Activated CD4-positive, alpha-beta memory T cell treated with anti-CD3 and anti-CD28 coated beads, Interleukin-2, amount 10 ng/mL, durations not matched to agents 7 days and 5 days (primary cell): Measurements from ENCODE around the gene TTLL5. TPM values are rescaled to one million over a fixed set of nuclear protein-coding genes. Genes with fewer than 3 reads are reported as not detected.

Source experiments
- CTCF ChIA-PET: fragments of 350-600 bp; sonication (Branson Sonifier 250); formaldehyde crosslinking; loops from one replicate; lab custom pipeline; 2021; ENCODE audit warnings: antibody characterized with exemption, inconsistent platforms; lab: Charles Lee
- POLR2A ChIA-PET: fragments of 350-600 bp; sonication (Branson Sonifier 250); formaldehyde crosslinking; loops from one replicate; lab custom pipeline; 2021; ENCODE audit warnings: antibody characterized with exemption; lab: Charles Lee
- DNase-seq: peaks from one replicate; pipeline ENCODE4 v3.0.0-alpha.2; 2020
- H3K27ac Mint-ChIP-seq: one replicate; pipeline ENCODE4 v1.8.0; 2021; ENCODE audit warnings: mild to moderate bottlenecking, mixed read lengths
- H3K27me3 Mint-ChIP-seq: one replicate; pipeline ENCODE4 v1.8.0; 2021; ENCODE audit warnings: mixed read lengths
- H3K36me3 Mint-ChIP-seq: one replicate; pipeline ENCODE4 v1.8.0; 2021; ENCODE audit warnings: low read depth, mixed read lengths
- H3K4me1 Mint-ChIP-seq: one replicate; pipeline ENCODE4 v1.8.0; 2021; ENCODE audit warnings: mixed read lengths
- H3K4me3 Mint-ChIP-seq: one replicate; pipeline ENCODE4 v1.8.0; 2021; ENCODE audit warnings: mild to moderate bottlenecking, mixed read lengths
- H3K9me3 Mint-ChIP-seq: one replicate; pipeline ENCODE4 v1.8.0; 2021; ENCODE audit warnings: mixed read lengths
- total RNA-seq, 2 experiments: library from RNA; stranded (reverse); gene quantifications; one replicate each; pipeline ENCODE4 v1.2.3, GENCODE V29; 2021

Gene TTLL5
- total RNA-seq, 2 experiments from 2014 or later, result 30.6 to 33.1 TPM

DNA sequence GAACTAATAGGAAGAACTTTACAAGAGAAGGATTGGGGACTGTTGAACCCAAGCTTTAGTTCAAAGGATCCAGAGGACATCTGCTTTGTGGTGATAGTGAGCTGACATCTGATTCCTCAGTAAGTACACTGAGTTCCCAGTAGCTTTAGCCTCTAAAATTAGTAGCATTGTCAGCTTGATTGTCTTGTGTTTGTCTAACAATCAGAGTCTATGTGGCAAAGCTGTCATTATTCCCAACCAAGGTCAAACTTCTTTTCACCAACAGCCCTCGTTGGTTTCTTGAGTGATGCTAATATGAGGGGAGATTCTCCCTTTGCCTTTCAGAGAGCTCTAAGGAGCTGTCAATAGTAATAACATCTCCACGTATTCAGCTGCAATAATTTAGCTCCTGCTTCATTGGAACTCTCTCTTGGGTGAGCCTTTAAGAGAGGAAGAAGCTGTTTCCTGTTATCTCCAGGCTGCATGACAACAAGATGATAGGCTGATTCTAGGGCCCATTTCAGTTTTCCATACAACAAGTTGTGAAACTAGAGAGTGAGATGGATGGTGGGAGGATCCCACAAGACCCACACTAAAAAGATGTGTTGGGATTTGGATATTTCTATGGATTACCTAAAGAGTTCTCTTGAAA lies 274.1 kb downstream of the TTLL5 start:
- no peak for DNase-seq
- Mint-ChIP-seq H3K27ac (no peak overlapping the region), H3K4me1 (no peaks in the 10 kb centered on the region), H3K9me3 (no peaks in the 10 kb centered on the region), H3K27me3 (no peaks in the 10 kb centered on the region), H3K36me3 (no peaks in the 10 kb centered on the region), H3K4me3 (no peak overlapping the region)
- ChIA-PET CTCF (interaction anchor here (0.9 to 1.2 kb wide), 3 partner anchors 13 to 226 kb away, joined by 4 read pairs; no protein-coding TSS in a partner anchor), POLR2A (no interaction called here)

DNA sequence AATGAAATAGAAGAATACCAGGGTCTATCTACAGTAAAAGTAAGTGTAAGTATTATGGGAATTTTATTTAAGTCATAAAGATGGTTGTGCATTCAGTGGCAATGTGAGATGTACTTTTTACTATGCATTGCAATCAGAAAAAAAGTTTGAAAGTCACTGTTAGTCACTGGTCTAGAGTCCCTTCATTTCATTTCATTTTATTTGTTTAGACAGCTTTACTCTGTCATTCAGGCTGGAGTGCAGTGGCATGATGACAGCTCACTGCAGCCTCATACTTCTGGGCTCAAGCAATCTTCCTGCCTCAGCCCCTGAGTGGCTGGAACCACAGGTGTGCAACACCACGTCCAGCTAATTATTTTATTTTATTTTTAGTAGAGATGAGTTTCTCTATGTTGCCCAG lies 278.2 kb downstream of the TTLL5 start:
- CTCF ChIA-PET, result interaction anchor here (0.7 to 1.7 kb wide), 2 partner anchors 26 to 33 kb away, joined by 4 to 6 read pairs; no protein-coding TSS in a partner anchor
- no peak for DNase-seq
- Mint-ChIP-seq H3K27me3 (no peaks in the 10 kb centered on the region), H3K9me3 (no peaks in the 10 kb centered on the region), H3K27ac (no peak overlapping the region), H3K4me1 (no peaks in the 10 kb centered on the region), H3K4me3 (no peak overlapping the region), H3K36me3 (no peaks in the 10 kb centered on the region)
- POLR2A ChIA-PET, result no interaction called here

- POLR2A ChIA-PET, result no interaction called here
- CTCF ChIA-PET, result interaction anchor here (1.0 to 1.4 kb wide), 2 partner anchors 16 to 41 kb away, joined by 3 read pairs; partner anchors contain the start of gene TGFB3
These were observed 280.0 kb downstream of the TTLL5 start for GRCh38 chr14:75941030-75941429.

GRCh38 chr14:75944607-75945241 lies 283.7 kb downstream of the TTLL5 start:
- Mint-ChIP-seq H3K27ac (no peak overlapping the region), H3K4me1 (no peaks in the 10 kb centered on the region), H3K4me3 (no peak overlapping the region), H3K27me3 (no peaks in the 10 kb centered on the region), H3K36me3 (no peaks in the 10 kb centered on the region), H3K9me3 (no peaks in the 10 kb centered on the region)
- POLR2A ChIA-PET, result no interaction called here
- DNase-seq, result no peak
- CTCF ChIA-PET, result no interaction called here

More at GRCh38 chr14:75941030-75941429, 280.0 kb downstream of the TTLL5 start:
- no peaks in the 10 kb centered on the region for H3K9me3 Mint-ChIP-seq
- H3K27me3 Mint-ChIP-seq, result no peaks in the 10 kb centered on the region
- H3K27ac Mint-ChIP-seq, result no peak overlapping the region
- H3K4me1 Mint-ChIP-seq, result no peaks in the 10 kb centered on the region
- no peaks in the 10 kb centered on the region for H3K36me3 Mint-ChIP-seq
- no peak overlapping the region for H3K4me3 Mint-ChIP-seq
- DNase-seq, result no peak

- H3K4me3 Mint-ChIP-seq, result no peak overlapping the region
- H3K36me3 Mint-ChIP-seq, result no peaks in the 10 kb centered on the region
- CTCF ChIA-PET, result interaction anchor here (0.8 kb wide), 1 partner anchor 177 kb away, joined by 3 read pairs; no protein-coding TSS in a partner anchor
- POLR2A ChIA-PET, result no interaction called here
- no peaks in the 10 kb centered on the region for H3K27me3 Mint-ChIP-seq
- no peak for DNase-seq
- H3K27ac Mint-ChIP-seq, result no peak overlapping the region
- no peaks in the 10 kb centered on the region for H3K9me3 Mint-ChIP-seq
- no peaks in the 10 kb centered on the region for H3K4me1 Mint-ChIP-seq
These were observed 285.7 kb downstream of the TTLL5 start for GRCh38 chr14:75946785-75947184.

DNA sequence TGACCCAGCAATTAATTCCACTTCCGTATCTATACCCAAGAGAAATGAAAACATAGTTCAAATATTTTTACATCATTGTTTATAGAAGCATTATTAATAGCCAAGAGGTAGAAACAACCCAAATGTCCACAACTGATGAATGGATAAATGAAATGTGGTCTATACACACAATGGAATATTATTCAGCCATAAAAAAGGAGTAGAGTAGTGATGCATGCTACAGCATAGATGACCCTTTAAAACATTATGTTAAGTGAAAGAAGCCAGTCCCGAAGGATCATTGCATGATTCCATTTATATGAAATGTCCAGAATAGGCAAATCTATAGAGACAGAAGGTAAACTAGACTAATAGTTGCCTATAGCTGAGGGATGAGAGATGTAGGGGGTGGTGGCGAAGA lies 291.4 kb downstream of the TTLL5 start:
- H3K9me3 Mint-ChIP-seq, result no peaks in the 10 kb centered on the region
- POLR2A ChIA-PET, result no interaction called here
- no peaks in the 10 kb centered on the region for H3K4me1 Mint-ChIP-seq
- no peak for DNase-seq
- no peak overlapping the region for H3K27ac Mint-ChIP-seq
- no peaks in the 10 kb centered on the region for H3K36me3 Mint-ChIP-seq
- CTCF ChIA-PET, result no interaction called here
- H3K27me3 Mint-ChIP-seq, result no peaks in the 10 kb centered on the region
- no peak overlapping the region for H3K4me3 Mint-ChIP-seq

DNA sequence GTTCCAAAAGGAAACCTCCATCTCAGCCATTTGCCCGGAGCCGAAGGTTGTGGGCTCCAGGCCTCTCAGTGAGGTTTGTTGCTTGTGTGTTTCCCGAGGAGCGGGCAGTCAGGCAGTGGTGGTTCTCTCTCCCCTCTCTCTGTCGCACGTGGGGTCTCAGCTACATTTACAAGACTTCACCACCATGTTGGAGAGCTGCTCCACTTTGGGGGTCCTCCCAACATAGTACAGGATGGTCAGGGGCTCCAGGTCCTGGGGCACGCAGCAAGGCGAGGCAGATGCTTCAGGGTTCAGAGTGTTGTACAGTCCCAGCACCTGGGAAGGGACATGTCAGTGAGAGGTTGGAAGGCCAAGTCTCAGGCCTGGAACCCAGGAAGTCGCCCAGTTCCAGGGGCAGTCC lies 298.0 kb downstream of the TTLL5 start:
- POLR2A ChIA-PET, result no interaction called here
- no peaks in the 10 kb centered on the region for H3K4me1 Mint-ChIP-seq
- H3K4me3 Mint-ChIP-seq, result no peak overlapping the region
- no peaks in the 10 kb centered on the region for H3K27me3 Mint-ChIP-seq
- no peak overlapping the region for H3K27ac Mint-ChIP-seq
- H3K9me3 Mint-ChIP-seq, result no peaks in the 10 kb centered on the region
- CTCF ChIA-PET, result interaction anchor here (1.1 kb wide), 1 partner anchor 52 kb away, joined by 3 read pairs; no protein-coding TSS in a partner anchor
- H3K36me3 Mint-ChIP-seq, result no peaks in the 10 kb centered on the region
- no peak for DNase-seq

GRCh38 chr14:75960231-75960630 lies 299.2 kb downstream of the TTLL5 start:
- H3K4me3 Mint-ChIP-seq, result no peak overlapping the region
- ChIA-PET POLR2A (no interaction called here), CTCF (no interaction called here)
- no peak overlapping the region for H3K27ac Mint-ChIP-seq
- no peaks in the 10 kb centered on the region for H3K27me3 Mint-ChIP-seq
- H3K36me3 Mint-ChIP-seq, result no peaks in the 10 kb centered on the region
- DNase-seq, result no peak
- H3K4me1 Mint-ChIP-seq, result no peaks in the 10 kb centered on the region
- H3K9me3 Mint-ChIP-seq, result no peaks in the 10 kb centered on the region

- ChIA-PET CTCF (no interaction called here), POLR2A (no interaction called here)
- no peaks in the 10 kb centered on the region for H3K9me3 Mint-ChIP-seq
- no peak overlapping the region for H3K4me3 Mint-ChIP-seq
- no peak overlapping the region for H3K27ac Mint-ChIP-seq
- no peaks in the 10 kb centered on the region for H3K27me3 Mint-ChIP-seq
- DNase-seq, result no peak
- no peaks in the 10 kb centered on the region for H3K36me3 Mint-ChIP-seq
- no peaks in the 10 kb centered on the region for H3K4me1 Mint-ChIP-seq
These were observed 300.6 kb downstream of the TTLL5 start for GRCh38 chr14:75961662-75962061.

DNA sequence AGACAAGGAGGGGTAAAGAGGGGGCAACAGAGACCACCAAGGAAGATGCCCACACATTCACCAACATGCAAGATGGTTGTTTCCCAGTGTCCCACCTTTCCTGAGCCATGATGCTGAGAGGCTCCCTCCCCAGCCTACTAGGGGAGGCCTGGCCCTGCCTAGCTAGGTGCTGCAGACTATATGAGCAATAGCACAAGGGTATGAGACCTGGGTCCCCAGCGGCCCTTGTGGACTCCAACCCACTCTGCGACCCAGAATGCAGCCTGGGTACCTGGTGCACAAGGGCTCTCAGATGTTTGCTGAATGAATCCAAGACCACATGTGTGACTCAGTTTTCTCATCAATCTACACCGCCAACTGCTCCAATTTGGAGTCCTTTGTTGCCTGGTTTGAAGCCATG lies 306.8 kb downstream of the TTLL5 start:
- Mint-ChIP-seq H3K9me3 (no peaks in the 10 kb centered on the region), H3K4me3 (no peak overlapping the region), H3K36me3 (no peaks in the 10 kb centered on the region), H3K27ac (no peak overlapping the region), H3K4me1 (no peaks in the 10 kb centered on the region), H3K27me3 (no peaks in the 10 kb centered on the region)
- POLR2A ChIA-PET, result no interaction called here
- no peak for DNase-seq
- CTCF ChIA-PET, result no interaction called here

- Mint-ChIP-seq H3K27me3 (no peaks in the 10 kb centered on the region), H3K4me3 (no peak overlapping the region), H3K36me3 (no peaks in the 10 kb centered on the region), H3K4me1 (no peaks in the 10 kb centered on the region), H3K9me3 (no peaks in the 10 kb centered on the region), H3K27ac (no peak overlapping the region)
- no peak for DNase-seq
- ChIA-PET POLR2A (no interaction called here), CTCF (no interaction called here)
These were observed 307.4 kb downstream of the TTLL5 start for GRCh38 chr14:75968456-75968855.

GRCh38 chr14:75969126-75969525 lies 308.1 kb downstream of the TTLL5 start:
- no peaks in the 10 kb centered on the region for H3K9me3 Mint-ChIP-seq
- no peak overlapping the region for H3K27ac Mint-ChIP-seq
- no peak overlapping the region for H3K4me3 Mint-ChIP-seq
- ChIA-PET CTCF (interaction anchor here (1.3 kb wide), 1 partner anchor 14 kb away, joined by 3 read pairs; no protein-coding TSS in a partner anchor), POLR2A (no interaction called here)
- no peaks in the 10 kb centered on the region for H3K36me3 Mint-ChIP-seq
- H3K27me3 Mint-ChIP-seq, result no peaks in the 10 kb centered on the region
- H3K4me1 Mint-ChIP-seq, result no peaks in the 10 kb centered on the region
- DNase-seq, result no peak

DNA sequence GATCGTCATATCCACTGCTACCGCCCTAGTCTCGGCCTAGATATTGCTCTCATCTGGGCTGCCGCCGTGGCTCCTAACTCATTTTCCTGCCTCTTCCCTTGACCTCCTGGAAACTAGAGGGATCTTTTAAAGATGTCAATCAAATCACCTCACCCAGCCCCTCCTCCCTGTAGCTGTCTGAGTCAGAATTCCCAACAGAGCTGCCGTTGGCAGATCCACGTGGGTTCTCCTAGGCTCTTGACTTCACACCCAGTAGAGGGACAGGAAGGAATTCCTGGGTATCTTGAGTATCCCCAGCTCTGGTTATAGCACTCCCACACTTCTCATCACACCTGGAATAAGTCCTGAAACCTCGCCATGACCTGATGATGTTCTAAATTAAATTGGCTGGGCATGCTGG lies 308.8 kb downstream of the TTLL5 start:
- DNase-seq, result no peak
- H3K9me3 Mint-ChIP-seq, result no peaks in the 10 kb centered on the region
- H3K4me1 Mint-ChIP-seq, result no peaks in the 10 kb centered on the region
- CTCF ChIA-PET, result interaction anchor here (1.3 kb wide), 1 partner anchor 13 kb away, joined by 3 read pairs; no protein-coding TSS in a partner anchor
- H3K36me3 Mint-ChIP-seq, result no peaks in the 10 kb centered on the region
- H3K4me3 Mint-ChIP-seq, result no peak overlapping the region
- POLR2A ChIA-PET, result no interaction called here
- no peaks in the 10 kb centered on the region for H3K27me3 Mint-ChIP-seq
- no peak overlapping the region for H3K27ac Mint-ChIP-seq
